HUES6 (cell line): Measurements from ENCODE around the gene SERPINH1.

Source experiments
- H3K27ac ChIP-seq: 2 replicates; pipeline ENCODE4 v1.7.0; 2013; ENCODE audit warnings: low read depth, mild to moderate bottlenecking, low read length, inconsistent platforms
- H3K27me3 ChIP-seq: 2 replicates; pipeline ENCODE4 v1.6.1; 2013; ENCODE audit warnings: low read length; ENCODE audit not compliant: control insufficient read depth, insufficient read depth
- H3K36me3 ChIP-seq: 2 replicates; pipeline ENCODE4 v1.6.1; 2013; ENCODE audit warnings: low read length; ENCODE audit not compliant: control insufficient read depth, insufficient read depth
- H3K4me1 ChIP-seq: 2 replicates; pipeline ENCODE4 v1.6.1; 2013; ENCODE audit warnings: low read length; ENCODE audit not compliant: control insufficient read depth, insufficient read depth
- H3K4me3 ChIP-seq: 2 replicates; pipeline ENCODE4 v1.5.1; 2013; ENCODE audit warnings: low read depth, low read length
- H3K9ac ChIP-seq: one replicate; pipeline ENCODE4 v1.6.1; 2013; ENCODE audit warnings: mild to moderate bottlenecking, low read length
- H3K9me3 ChIP-seq: 2 replicates; pipeline ENCODE4 v1.6.1; 2013; ENCODE audit warnings: low read depth, low read length; ENCODE audit not compliant: control insufficient read depth, insufficient read depth

Gene SERPINH1

DNA sequence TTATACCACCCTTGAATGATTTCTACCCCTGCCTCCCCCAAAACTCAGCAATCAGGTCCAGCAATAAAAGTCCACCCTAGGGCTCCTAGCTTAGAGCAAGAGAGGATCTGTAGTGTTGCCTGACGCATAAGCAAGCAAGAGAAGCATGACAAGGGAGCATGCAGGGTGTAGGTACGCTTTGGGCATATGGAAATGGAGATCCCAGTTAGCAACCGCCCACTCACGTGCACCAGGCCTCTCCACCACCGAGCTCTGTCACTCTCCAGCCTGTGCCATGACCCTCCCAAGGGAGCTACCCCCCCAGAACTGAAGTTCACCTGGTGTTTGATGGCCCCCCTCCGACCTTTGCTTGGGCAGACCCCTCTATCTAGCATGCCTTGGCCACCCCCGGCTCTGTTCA lies 39.4 kb downstream of the SERPINH1 start:
- H3K36me3 ChIP-seq, result no peaks in the 10 kb centered on the region
- no peak overlapping the region for H3K4me3 ChIP-seq
- H3K4me1 ChIP-seq, result peaks cover 3% of the 10 kb centered on the region; the same call in 1 of the 2 replicates
- no peak overlapping the region for H3K27ac ChIP-seq
- no peaks in the 10 kb centered on the region for H3K9me3 ChIP-seq
- no peaks in the 10 kb centered on the region; the same call in 1 of the 2 replicates for H3K27me3 ChIP-seq
- H3K9ac ChIP-seq, result no peak overlapping the region

DNA sequence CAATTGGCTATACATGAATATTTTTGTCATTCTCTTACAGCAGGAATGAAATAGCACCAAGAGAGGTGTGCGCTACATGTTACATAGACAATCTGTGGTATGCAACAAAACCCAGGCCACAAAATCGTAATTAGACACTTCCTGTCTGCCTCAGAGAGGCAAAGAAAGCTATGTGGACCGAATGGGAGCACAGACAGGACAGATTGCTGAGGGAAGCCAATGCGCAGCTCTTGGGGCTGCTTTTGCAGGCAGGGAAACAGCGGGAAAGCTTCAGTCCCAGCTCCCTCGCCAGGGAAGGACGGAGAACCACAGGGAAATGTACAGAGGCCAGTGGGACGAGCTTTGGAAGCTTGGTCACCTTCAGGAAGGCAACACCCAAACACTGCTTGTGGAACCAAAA lies 40.9 kb downstream of the SERPINH1 start:
- Histone ChIP-seq H3K4me3 (no peak overlapping the region), H3K27ac (no peak overlapping the region), H3K9ac (no peak overlapping the region), H3K27me3 (no peaks in the 10 kb centered on the region; the same call in 1 of the 2 replicates), H3K4me1 (no peaks in the 10 kb centered on the region), H3K9me3 (no peaks in the 10 kb centered on the region), H3K36me3 (no peaks in the 10 kb centered on the region)

DNA sequence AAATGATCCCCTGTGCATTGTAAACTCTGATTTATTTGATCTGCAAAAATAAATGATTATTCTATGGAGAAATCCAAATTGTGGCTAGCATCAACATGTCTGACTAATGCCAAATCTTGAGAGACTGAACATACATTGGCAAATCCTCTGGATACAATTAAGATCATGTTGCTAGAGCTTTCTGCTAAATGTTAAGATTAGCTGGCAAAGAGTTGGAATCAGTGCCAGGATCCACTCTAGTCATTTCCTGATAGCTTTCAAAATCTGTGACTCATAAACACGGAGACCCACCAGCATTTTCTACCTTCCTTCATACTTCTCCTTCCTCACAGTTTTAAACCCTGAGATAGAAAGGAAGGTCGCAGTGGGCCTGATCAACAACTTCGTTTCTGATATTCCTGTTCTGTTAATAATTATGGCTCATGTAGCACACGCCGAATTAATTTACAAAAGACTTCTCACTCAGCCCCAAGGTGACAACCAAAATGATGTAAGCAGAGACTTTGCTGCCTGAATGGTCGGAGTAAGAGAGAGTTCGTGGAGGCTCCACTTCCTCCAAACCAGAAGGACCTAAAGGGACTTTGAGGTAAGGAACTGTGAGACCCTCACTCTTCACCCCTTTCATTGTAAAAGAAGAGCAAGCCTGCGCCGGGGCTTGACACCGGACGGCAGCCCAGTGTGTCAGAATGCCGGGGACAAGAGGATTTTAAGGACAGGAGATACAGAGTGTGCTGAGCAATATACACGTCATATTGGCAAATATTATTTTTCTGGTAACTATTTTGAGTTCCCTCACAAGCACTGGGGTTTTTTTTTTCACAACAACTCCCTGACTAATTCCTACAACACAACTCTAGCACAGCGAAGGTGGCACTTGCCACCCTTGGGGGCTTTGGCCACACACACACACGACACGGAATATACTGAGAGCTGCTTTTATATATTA lies 42.0 kb downstream of the SERPINH1 start:
- Histone ChIP-seq H3K27me3 (no peaks in the 10 kb centered on the region; the same call in 1 of the 2 replicates), H3K9me3 (no peaks in the 10 kb centered on the region), H3K9ac (no peak overlapping the region), H3K36me3 (no peaks in the 10 kb centered on the region), H3K27ac (no peak overlapping the region), H3K4me3 (no peak overlapping the region), H3K4me1 (no peaks in the 10 kb centered on the region)

DNA sequence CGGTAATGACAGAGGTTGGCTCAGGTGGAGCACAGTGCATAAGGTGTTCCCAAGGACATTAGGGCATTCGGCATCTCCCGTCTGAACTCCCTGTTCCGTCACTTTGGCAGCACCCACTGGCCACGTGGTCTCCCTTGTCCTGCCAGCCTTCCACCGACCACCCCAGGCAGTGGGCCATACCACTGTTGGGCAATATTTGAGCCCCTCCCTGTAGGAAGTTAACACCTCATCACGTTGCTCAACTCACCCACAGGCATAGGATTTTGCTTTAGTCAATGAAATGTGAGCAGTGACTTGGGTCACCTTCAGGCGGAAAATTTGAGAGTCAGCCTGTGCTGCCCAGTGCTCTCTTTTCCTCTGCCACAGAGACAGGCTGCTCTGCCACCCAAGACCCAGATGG lies 44.0 kb downstream of the SERPINH1 start:
- Histone ChIP-seq H3K36me3 (no peaks in the 10 kb centered on the region), H3K4me3 (no peak overlapping the region), H3K9ac (no peak overlapping the region), H3K27me3 (no peaks in the 10 kb centered on the region; the same call in 1 of the 2 replicates), H3K27ac (no peak overlapping the region), H3K4me1 (no peaks in the 10 kb centered on the region), H3K9me3 (no peaks in the 10 kb centered on the region)

DNA sequence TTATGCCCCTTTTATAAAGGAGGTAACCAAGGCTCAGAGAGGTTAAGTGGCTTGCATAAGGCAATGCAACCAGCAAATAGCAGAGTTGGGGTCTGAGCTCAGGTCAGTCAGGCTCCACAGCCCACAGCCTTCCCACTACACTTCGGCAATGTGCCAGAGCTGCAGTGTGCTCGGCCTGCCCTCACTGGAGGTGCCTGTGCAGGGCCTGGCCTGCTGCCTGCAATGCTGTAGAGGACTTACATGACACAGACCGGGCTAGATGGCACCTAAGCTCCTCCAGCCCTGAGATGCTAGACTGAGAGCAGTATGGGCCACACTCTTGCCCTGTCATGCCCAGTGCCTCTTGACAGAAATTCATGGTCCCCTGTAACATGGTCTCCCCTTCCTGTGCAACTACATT lies 49.8 kb downstream of the SERPINH1 start:
- Histone ChIP-seq H3K36me3 (no peaks in the 10 kb centered on the region), H3K27me3 (peaks cover 4% of the 10 kb centered on the region; the same call in 1 of the 2 replicates), H3K27ac (no peak overlapping the region), H3K4me3 (no peak overlapping the region), H3K4me1 (peaks cover 2% of the 10 kb centered on the region; the same call in 1 of the 2 replicates), H3K9ac (no peak overlapping the region), H3K9me3 (no peaks in the 10 kb centered on the region)

DNA sequence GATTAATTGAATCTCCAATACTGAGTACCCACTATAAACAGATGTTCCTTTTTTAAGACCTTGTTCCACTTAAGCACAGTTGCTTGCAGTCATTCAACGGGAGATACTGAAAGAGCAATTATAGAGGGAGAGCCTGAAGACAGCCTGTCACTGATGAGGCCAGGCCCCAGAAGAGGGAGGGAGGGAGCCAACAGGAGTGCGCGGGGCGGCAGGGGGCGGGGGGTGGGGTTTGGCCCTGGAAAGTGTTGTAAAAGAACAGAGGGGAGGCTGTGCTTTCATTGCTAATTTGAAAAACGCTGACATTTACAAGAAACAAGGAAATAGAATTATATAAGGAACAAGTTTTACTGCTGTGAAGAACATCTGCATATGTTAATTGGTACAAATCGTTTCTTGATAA lies 53.7 kb downstream of the SERPINH1 start:
- Histone ChIP-seq H3K9me3 (no peaks in the 10 kb centered on the region), H3K4me1 (peaks cover 2% of the 10 kb centered on the region; the same call in 1 of the 2 replicates), H3K27ac (no peak overlapping the region), H3K4me3 (no peak overlapping the region), H3K9ac (no peak overlapping the region), H3K36me3 (no peaks in the 10 kb centered on the region), H3K27me3 (peaks cover 4% of the 10 kb centered on the region; the same call in 1 of the 2 replicates)

DNA sequence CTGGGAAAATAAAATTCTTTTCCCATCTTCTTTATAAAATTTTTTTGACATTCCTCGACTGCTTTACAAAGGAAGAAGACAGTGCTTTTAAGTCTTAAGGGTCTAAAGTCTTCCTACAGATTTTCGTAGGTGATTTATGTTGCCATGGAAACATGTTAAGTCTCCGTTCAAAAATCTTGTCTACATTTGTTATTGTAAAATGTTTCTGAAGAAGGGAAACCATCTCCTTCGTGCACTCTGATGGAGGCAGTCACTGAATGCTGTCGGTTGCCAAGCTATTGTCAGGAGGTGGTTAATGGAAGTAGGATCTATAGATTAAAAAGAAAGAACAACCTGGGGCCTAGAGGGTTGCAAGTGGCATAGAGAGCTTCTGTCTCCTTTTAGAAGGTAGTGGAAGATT lies 54.2 kb downstream of the SERPINH1 start:
- Histone ChIP-seq H3K9ac (no peak overlapping the region), H3K27ac (no peak overlapping the region), H3K9me3 (no peaks in the 10 kb centered on the region), H3K36me3 (no peaks in the 10 kb centered on the region), H3K4me1 (peaks cover 2% of the 10 kb centered on the region; the same call in 1 of the 2 replicates), H3K4me3 (no peak overlapping the region), H3K27me3 (peaks cover 4% of the 10 kb centered on the region; the same call in 1 of the 2 replicates)
